ENCODE measurements around the gene PARVA.

The PARVA gene

GRCh38 chr11:12429155-12429554, 51.8 kb downstream of the PARVA start:
- H3K27ac ChIP-seq, result no peak overlapping the region
- TF ChIP-seq ZFX (IDR thresholded peaks at IDR 0.05; ENCODE audit: borderline replicate concordance) (no peak), CTCF (IDR thresholded peaks at IDR 0.05) (no peak)

- no peak for TF ChIP-seq CTCF (IDR thresholded peaks at IDR 0.05)
- H3K27ac ChIP-seq, result no peak overlapping the region
Observed at GRCh38 chr11:12430351-12430750, 53.0 kb downstream of the PARVA start.

GRCh38 chr11:12430954-12431595, 53.7 kb downstream of the PARVA start:
- no peak overlapping the region for H3K27ac ChIP-seq
- TF ChIP-seq CTCF (IDR thresholded peaks at IDR 0.05) (no peak), ZFX (IDR thresholded peaks at IDR 0.05; ENCODE audit: borderline replicate concordance) (no peak)

GRCh38 chr11:12432507-12432906, 55.1 kb downstream of the PARVA start:
- H3K27ac ChIP-seq, result no peak overlapping the region
- TF ChIP-seq CTCF (IDR thresholded peaks at IDR 0.05) (no peak), ZFX (IDR thresholded peaks at IDR 0.05; ENCODE audit: borderline replicate concordance) (no peak)

GRCh38 chr11:12433121-12433520, 55.8 kb downstream of the PARVA start:
- TF ChIP-seq CTCF (IDR thresholded peaks at IDR 0.05) (no peak), ZFX (IDR thresholded peaks at IDR 0.05; ENCODE audit: borderline replicate concordance) (no peak)
- no peak overlapping the region for H3K27ac ChIP-seq

- TF ChIP-seq CTCF (IDR thresholded peaks at IDR 0.05), result no peak
- no peak for TF ChIP-seq ZFX (IDR thresholded peaks at IDR 0.05; ENCODE audit: borderline replicate concordance)
- H3K27ac ChIP-seq, result no peak overlapping the region
Observed at GRCh38 chr11:12433571-12434324, 56.4 kb downstream of the PARVA start.

GRCh38 chr11:12434325-12434654, 56.9 kb downstream of the PARVA start:
- no peak for TF ChIP-seq ZFX (IDR thresholded peaks at IDR 0.05; ENCODE audit: borderline replicate concordance)
- TF ChIP-seq CTCF (IDR thresholded peaks at IDR 0.05), result no peak
- H3K27ac ChIP-seq, result no peak overlapping the region
